CD4-positive, alpha-beta T cell (primary cell): Measurements from ENCODE around the gene RGL2. TPM values are rescaled to one million over a fixed set of nuclear protein-coding genes. Genes with fewer than 3 reads are reported as not detected.

Experiments used
- ATAC-seq: fragments of 200-7000 bp; cut with Tn5 transposase; one replicate; pipeline ENCODE4 v1.10.0; 2022; ENCODE audit warnings: mild to moderate bottlenecking; ENCODE audit not compliant: poor library complexity
- CTCF ChIA-PET: fragments of 350-600 bp; sonication (Branson Sonifier 250); formaldehyde crosslinking; loops from one replicate; lab custom pipeline; 2021; ENCODE audit warnings: antibody characterized with exemption, inconsistent platforms; lab: Charles Lee
- POLR2A ChIA-PET: fragments of 350-600 bp; sonication (Branson Sonifier 250); formaldehyde crosslinking; loops from one replicate; lab custom pipeline; 2021; ENCODE audit warnings: antibody characterized with exemption, inconsistent platforms; lab: Charles Lee
- DNase-seq, 14 experiments: peaks; one replicate each; pipeline ENCODE4 v3.0.0-alpha.2; 2013 to 2020; ENCODE audit warnings: mixed read lengths in 2 of 14
- H3K27ac ChIP-seq, 2 donors: one replicate each; pipeline versions ENCODE4 v1.5.1 to v1.7.0; 2013; ENCODE audit warnings: low read length in 2 of 2, low read depth in 1 of 2, mild to moderate bottlenecking in 1 of 2
- H3K27me3 ChIP-seq, 2 experiments: 1 replicate in 1 of 2; 2 replicates in 1 of 2; pipeline versions ENCODE4 v1.6.1 to v1.7.0; 2013; ENCODE audit warnings: low read length in 2 of 2, control low read depth in 1 of 2, mild to moderate bottlenecking in 1 of 2, moderate library complexity in 1 of 2; ENCODE audit not compliant: insufficient read depth in 2 of 2, control insufficient read depth in 1 of 2
- H3K36me3 ChIP-seq: one replicate; pipeline ENCODE4 v1.6.1; 2013; ENCODE audit warnings: low read length, control low read depth; ENCODE audit not compliant: insufficient read depth
- H3K4me1 ChIP-seq: one replicate; pipeline ENCODE4 v1.6.1; 2013; ENCODE audit warnings: low read length, control low read depth; ENCODE audit not compliant: insufficient read depth
- H3K4me3 ChIP-seq: one replicate; pipeline ENCODE4 v1.5.1; 2013; ENCODE audit warnings: mild to moderate bottlenecking, low read length, moderate library complexity
- H3K9me3 ChIP-seq, 2 experiments: 1 replicate in 1 of 2; 2 replicates in 1 of 2; pipeline versions ENCODE4 v1.6.1 to v1.7.0; 2013; ENCODE audit warnings: low read length in 2 of 2, mild to moderate bottlenecking in 2 of 2, control low read depth in 1 of 2, moderate library complexity in 1 of 2; ENCODE audit not compliant: control insufficient read depth in 1 of 2, insufficient read depth in 1 of 2
- H3K27ac Mint-ChIP-seq: one replicate; pipeline ENCODE4 v1.8.0; 2020; ENCODE audit warnings: mixed read lengths
- H3K27me3 Mint-ChIP-seq: one replicate; pipeline ENCODE4 v1.8.0; 2021; ENCODE audit warnings: mixed read lengths
- H3K36me3 Mint-ChIP-seq: one replicate; pipeline ENCODE4 v1.8.0; 2021; ENCODE audit warnings: low read depth, mixed read lengths
- H3K4me1 Mint-ChIP-seq: one replicate; pipeline ENCODE4 v1.8.0; 2021; ENCODE audit warnings: low read depth, mixed read lengths
- H3K4me3 Mint-ChIP-seq: one replicate; pipeline ENCODE4 v1.8.0; 2020; ENCODE audit warnings: mild to moderate bottlenecking, mixed read lengths
- H3K9me3 Mint-ChIP-seq: one replicate; pipeline ENCODE4 v1.8.0; 2020; ENCODE audit warnings: mixed read lengths
- intact Hi-C, 2 experiments: fragments of 100-400 bp; cut with DNase I in 1 of 2; cut with micrococcal nuclease in 1 of 2; formaldehyde crosslinking; loops; one replicate each; pipeline versions ENCODE4 v1.15.1 to v1.9.0; 2023 to 2025; cut with DNase I, micrococcal nuclease
- total RNA-seq, 174 experiments: library from RNA in 2 of 174; stranded (reverse) in 2 of 174; gene quantifications; one replicate each; pipeline ENCODE4 v1.2.3 and lab custom pipeline; 2021 to 2026
- TF ChIP-seq, protein P1 (sequence below): fragments of 200-600 bp; IDR thresholded peaks from one replicate; pipeline ENCODE4 v1.8.0; 2022; ENCODE audit warnings: antibody characterized with exemption, mild to moderate bottlenecking

RGL2 gene
- total RNA-seq, 2 experiments from 2014 or later, result 39.2 to 39.4 TPM

DNA sequence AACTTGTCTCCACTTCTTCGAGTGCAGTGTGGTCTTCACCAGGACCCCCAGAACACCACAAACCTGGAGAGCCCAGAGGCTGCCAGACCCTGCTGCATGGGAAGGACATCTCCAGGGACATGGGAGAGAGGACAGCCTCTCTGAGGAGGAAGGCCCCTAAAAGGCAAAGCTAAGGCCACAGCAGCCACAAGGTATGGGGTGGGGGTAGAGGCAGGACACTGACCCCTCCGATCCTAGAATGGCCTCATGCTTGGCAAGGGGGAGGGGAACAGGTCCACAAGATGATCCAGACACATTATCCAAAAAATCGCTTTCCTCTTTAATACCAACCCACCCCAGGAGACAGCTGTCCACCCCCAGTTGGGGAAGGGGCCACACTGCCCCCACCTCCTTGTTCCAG, 19.9 kb downstream of the RGL2 start:
- Mint-ChIP-seq H3K27me3 (no peaks in the 10 kb centered on the region), H3K36me3 (peaks cover 80% of the 10 kb centered on the region), H3K27ac (peak overlapping the region; percentile 97), H3K4me3 (peak overlapping the region; percentile 93), H3K9me3 (no peaks in the 10 kb centered on the region), H3K4me1 (peaks cover 49% of the 10 kb centered on the region)
- Histone ChIP-seq H3K9me3 (no peaks in the 10 kb centered on the region), H3K4me1 (peaks cover 68% of the 10 kb centered on the region), H3K4me3 (no peak overlapping the region), H3K36me3 (peaks cover 73% of the 10 kb centered on the region), H3K27ac (peak overlapping the region in 1 of 2 donors; percentile 29), H3K27me3 (no peaks in the 10 kb centered on the region)
- ATAC-seq, result no peak
- no peak for DNase-seq
- TF ChIP-seq, protein P1, sequence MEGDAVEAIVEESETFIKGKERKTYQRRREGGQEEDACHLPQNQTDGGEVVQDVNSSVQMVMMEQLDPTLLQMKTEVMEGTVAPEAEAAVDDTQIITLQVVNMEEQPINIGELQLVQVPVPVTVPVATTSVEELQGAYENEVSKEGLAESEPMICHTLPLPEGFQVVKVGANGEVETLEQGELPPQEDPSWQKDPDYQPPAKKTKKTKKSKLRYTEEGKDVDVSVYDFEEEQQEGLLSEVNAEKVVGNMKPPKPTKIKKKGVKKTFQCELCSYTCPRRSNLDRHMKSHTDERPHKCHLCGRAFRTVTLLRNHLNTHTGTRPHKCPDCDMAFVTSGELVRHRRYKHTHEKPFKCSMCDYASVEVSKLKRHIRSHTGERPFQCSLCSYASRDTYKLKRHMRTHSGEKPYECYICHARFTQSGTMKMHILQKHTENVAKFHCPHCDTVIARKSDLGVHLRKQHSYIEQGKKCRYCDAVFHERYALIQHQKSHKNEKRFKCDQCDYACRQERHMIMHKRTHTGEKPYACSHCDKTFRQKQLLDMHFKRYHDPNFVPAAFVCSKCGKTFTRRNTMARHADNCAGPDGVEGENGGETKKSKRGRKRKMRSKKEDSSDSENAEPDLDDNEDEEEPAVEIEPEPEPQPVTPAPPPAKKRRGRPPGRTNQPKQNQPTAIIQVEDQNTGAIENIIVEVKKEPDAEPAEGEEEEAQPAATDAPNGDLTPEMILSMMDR, result no peak
- intact Hi-C loops, result loop anchor here in 1 of 2 experiments (5.0 to 10.0 kb wide), 4 partner anchors 33 to 506 kb away; partner anchors contain the start of genes LEMD2 and TAPBP
- ChIA-PET POLR2A (interaction anchor here (0.6 to 4.4 kb wide), 5 partner anchors 9 to 66 kb away, joined by 3 to 76 read pairs (median 38); partner anchors contain the start of genes PFDN6, RGL2 and WDR46), CTCF (interaction anchor here (2.8 kb wide), 1 partner anchor 20 kb away, joined by 22 read pairs; the partner anchor contains the start of gene RGL2)

DNA sequence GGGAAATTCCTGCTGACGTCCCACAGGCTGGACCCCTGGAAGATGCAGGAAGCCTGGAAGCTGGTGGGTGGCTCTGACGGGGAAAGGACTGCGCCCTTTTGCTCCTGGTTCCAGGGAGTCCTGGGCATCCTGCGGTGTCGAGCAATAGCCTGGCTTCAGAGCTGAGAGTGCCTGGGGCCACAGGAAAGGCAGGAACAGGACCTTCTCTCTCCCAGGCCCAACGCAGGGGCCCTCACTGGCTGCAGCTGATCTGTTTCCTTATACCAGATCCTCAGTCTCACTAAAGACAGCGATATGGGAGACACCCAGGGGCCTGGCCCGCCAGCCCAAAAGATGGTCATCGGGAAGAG, 20.4 kb downstream of the RGL2 start:
- ATAC-seq (no peak), DNase-seq (no peak)
- H3K9me3 ChIP-seq, result no peaks in the 10 kb centered on the region
- Mint-ChIP-seq H3K4me1 (peaks cover 54% of the 10 kb centered on the region), H3K27ac (peak overlapping the region; percentile 97), H3K9me3 (no peaks in the 10 kb centered on the region), H3K27me3 (no peaks in the 10 kb centered on the region), H3K4me3 (peak overlapping the region; percentile 93), H3K36me3 (peaks cover 83% of the 10 kb centered on the region)
- H3K4me3 ChIP-seq, result peak overlapping the region; percentile 96
- intact Hi-C loops, result loop anchor here in 1 of 2 experiments (5.0 to 10.0 kb wide), 4 partner anchors 34 to 506 kb away; partner anchors contain the start of genes LEMD2 and TAPBP
- peak overlapping the region; percentile 82 to 90 for H3K27ac ChIP-seq
- ChIA-PET CTCF (interaction anchor here (0.9 to 2.8 kb wide), 4 partner anchors 11 to 147 kb away, joined by 3 to 22 read pairs (median 11); partner anchors contain the start of genes PFDN6, RGL2 and WDR46), POLR2A (interaction anchor here (0.6 to 4.4 kb wide), 7 partner anchors 10 to 176 kb away, joined by 3 to 76 read pairs (median 28); partner anchors contain the start of genes PFDN6, RGL2, WDR46 and ZBTB9)
- H3K4me1 ChIP-seq, result peaks cover 73% of the 10 kb centered on the region
- H3K27me3 ChIP-seq, result no peaks in the 10 kb centered on the region
- TF ChIP-seq, protein P1, result no peak
- H3K36me3 ChIP-seq, result peaks cover 73% of the 10 kb centered on the region

DNA sequence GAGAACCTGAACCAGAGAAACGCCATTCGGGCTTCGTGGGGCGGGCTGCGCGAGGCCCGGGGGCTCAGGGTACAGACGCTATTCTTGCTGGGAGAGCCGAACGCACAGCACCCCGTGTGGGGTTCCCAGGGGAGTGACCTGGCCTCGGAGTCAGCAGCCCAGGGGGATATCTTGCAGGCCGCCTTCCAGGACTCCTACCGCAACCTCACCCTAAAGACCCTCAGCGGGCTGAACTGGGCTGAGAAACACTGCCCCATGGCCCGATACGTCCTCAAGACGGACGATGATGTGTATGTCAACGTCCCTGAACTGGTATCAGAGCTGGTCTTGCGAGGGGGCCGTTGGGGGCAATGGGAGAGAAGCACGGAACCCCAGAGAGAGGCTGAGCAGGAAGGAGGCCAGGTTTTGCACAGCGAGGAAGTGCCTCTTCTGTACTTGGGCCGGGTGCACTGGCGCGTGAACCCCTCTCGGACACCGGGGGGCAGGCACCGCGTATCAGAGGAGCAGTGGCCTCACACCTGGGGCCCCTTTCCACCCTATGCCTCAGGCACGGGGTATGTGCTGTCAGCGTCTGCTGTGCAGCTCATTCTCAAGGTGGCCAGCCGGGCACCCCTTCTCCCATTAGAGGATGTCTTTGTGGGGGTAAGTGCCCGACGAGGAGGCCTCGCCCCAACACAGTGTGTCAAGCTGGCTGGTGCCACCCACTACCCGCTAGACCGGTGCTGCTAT, 20.9 kb downstream of the RGL2 start:
- intact Hi-C loops, result loop anchor here (1.0 to 10.0 kb wide), 6 partner anchors 11 to 507 kb away; partner anchors contain the start of genes LEMD2 (in 1 of the 2), PFDN6 (in 1 of the 2), RGL2 (in 1 of the 2) and TAPBP (in 1 of the 2)
- Mint-ChIP-seq H3K4me3 (peak overlapping the region; percentile 93), H3K4me1 (peaks cover 59% of the 10 kb centered on the region), H3K27ac (peak overlapping the region; percentile 97), H3K9me3 (no peaks in the 10 kb centered on the region), H3K27me3 (no peaks in the 10 kb centered on the region), H3K36me3 (peaks cover 83% of the 10 kb centered on the region)
- POLR2A ChIA-PET, result interaction anchor here (0.6 to 4.4 kb wide), 24 partner anchors 9 to 1304 kb away, joined by 3 to 76 read pairs (median 6); partner anchors contain the start of genes CUTA, ITPR3, PFDN6 and PHF1
- H3K27ac ChIP-seq, result peak overlapping the region; percentile 82 to 90
- TF ChIP-seq, protein P1, result no peak
- no peaks in the 10 kb centered on the region for H3K27me3 ChIP-seq
- DNase-seq, result peak in 8 of 14 experiments; percentile 10 to 65 (median 30)
- H3K4me1 ChIP-seq, result peaks cover 78% of the 10 kb centered on the region
- H3K9me3 ChIP-seq, result no peaks in the 10 kb centered on the region
- CTCF ChIA-PET, result interaction anchor here (0.5 to 2.8 kb wide), 16 partner anchors 11 to 238 kb away, joined by 3 to 22 read pairs (median 4); partner anchors contain the start of genes CUTA, PFDN6, RGL2 and RING1
- peak; percentile 17 for ATAC-seq
- H3K36me3 ChIP-seq, result peaks cover 79% of the 10 kb centered on the region
- peak overlapping the region; percentile 96 for H3K4me3 ChIP-seq
